GM18909 (cell line): ENCODE measurements around the gene CTRL.

Source experiments
- ATAC-seq: cut with Tn5 transposase; IDR thresholded peaks from one replicate; pipeline ENCODE4 v1.9.1; 2021; ENCODE audit warnings: mild to moderate bottlenecking; ENCODE audit not compliant: unreplicated experiment, poor library complexity

Gene CTRL

DNA sequence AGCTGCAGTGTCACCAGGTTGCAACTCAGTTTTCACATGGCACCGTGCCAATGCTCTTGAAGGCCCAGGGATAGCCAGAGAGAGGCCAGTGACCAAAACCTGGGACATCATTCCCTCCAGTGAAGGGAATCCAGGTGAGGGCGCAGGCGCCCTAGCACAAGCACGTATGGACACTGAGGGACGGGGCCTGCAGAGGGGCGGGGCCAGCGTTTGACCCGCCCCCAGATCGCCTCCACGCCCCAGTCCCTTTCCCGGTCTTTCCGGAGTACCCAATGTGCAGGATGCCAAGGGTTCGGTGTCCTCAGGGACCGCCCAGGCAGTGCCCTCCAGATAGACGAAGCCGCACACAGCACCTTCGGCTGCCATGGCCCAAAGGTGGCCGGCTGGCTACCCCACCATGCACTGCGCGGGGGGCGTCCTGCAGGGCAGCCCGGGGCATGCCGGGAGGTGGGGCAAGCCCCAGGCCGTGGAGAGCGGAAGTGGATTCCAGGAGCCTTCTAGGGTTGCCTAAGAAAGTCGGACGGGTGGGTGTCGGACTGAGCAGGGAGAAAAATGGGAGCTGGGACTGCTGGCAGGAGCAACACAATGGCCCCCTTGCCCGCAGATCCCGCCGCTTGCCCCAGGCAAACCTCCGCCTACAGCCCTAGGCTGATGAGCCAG, 32.1 kb upstream of the CTRL start:
- no peak for ATAC-seq

DNA sequence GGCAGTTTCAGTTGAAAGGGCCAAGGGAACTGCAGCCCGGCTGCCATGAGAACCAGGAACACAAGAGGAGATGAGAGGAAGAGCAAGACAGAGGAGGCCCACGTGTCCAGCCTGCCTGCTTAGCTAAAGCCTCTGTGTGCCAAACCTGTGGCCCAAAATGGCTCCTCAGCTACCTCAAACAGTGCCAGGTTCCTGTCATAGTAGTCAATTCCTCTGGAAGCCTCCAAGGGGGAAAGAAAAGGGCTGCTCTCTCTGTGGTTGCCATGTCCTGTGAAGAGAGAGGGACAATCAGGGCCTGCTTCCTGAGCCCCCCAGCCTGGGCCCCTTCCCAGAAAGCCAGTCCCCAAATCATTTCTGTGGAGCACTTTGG, 31.6 kb upstream of the CTRL start:
- no peak for ATAC-seq

DNA sequence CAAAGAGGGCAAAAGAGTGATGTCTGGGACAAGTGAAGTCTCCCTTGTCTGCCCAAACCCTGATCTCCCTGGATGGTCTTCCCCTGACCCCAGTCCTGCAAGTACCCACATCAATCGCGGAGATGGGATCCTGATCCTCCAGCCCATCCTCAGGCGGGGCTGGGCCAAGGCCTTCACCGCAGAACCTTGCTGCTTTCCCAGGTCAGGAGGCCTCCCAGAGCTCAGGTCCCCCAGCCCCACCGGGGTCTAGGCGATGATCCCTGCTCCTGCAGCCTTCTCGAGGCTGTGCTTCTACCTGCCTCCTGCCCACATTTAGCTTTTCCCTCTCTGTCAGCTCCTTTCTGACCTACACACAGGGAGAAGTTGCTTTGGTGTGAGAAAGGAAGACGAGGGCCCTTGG, 30.5 kb upstream of the CTRL start:
- no peak for ATAC-seq

DNA sequence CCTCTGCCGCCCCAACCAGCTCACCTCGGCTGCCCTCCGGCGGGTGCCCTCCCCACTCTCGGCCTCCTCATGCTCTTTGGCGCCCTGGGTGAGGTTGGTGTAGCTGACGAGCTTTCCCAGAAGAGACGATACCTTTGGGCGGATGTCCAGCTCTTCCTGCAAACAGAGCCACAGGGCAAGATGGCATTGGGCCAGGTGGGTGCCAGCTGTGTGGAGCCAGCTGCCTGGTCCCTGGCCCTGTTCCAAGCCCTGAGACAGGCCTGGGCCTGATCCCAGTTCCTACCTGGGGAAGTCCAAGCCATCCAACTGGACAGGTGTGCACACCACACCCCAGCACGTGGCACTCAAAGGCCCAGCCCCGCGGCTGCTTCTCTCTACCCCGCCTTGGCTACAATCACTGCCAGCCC, 29.9 kb upstream of the CTRL start:
- no peak for ATAC-seq

DNA sequence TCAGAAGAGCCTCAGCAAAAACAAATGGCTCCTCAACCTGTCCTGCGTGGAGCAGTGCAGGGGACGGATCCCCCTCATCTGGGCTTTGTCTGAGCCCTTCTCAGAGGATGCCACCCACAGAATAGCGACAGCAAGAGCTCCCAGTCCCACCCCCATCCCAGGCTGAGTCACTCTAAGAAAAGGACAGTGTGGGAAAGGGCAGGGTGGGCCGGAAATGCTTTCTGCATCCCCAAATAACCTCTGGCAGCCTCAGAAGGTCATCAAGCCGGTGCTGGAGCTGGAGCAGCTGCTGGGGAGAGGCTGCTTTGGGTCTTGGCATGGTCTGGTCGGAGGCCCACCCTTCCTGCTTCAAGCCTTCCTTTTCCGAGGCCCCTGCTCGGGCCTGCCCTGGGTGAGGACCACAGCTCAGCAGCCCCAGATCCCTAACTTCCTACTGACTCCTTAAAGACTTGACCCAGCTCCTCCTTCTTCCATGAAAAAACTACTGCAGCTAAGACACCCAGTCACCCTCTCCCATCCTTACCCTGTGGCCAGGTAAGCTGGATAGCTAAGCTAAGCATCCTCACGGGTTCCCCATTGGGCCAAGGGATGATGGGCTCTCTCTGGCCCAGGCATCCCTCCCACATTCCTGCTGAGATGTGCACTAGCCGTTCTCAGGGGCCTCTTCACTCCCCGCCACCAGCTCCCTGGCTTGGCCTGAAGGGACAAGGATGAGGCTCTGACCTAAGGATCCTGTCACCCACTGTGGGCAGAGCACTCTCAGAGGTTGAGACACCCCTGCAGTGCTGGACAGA, 28.1 kb upstream of the CTRL start:
- no peak for ATAC-seq

DNA sequence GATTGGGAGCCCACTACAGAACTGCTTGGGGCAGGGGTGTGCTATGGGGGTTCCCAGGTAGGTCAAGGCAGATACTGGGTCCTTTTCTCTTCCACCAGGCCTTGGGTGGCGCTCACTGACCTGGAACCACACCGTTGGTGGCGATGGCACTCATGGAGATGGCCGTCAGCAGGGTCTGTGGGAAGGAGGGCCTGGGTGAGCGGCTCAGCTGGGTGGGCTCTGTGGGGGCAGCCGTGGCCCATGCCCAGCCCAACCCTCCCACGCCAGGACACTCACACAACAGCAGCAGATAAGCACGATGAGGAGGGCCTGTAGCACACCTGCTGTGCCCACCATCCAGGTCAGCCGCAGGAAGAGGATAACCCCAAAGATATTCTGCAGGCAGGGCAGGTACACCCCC, 26.0 kb upstream of the CTRL start:
- ATAC-seq, result no peak

DNA sequence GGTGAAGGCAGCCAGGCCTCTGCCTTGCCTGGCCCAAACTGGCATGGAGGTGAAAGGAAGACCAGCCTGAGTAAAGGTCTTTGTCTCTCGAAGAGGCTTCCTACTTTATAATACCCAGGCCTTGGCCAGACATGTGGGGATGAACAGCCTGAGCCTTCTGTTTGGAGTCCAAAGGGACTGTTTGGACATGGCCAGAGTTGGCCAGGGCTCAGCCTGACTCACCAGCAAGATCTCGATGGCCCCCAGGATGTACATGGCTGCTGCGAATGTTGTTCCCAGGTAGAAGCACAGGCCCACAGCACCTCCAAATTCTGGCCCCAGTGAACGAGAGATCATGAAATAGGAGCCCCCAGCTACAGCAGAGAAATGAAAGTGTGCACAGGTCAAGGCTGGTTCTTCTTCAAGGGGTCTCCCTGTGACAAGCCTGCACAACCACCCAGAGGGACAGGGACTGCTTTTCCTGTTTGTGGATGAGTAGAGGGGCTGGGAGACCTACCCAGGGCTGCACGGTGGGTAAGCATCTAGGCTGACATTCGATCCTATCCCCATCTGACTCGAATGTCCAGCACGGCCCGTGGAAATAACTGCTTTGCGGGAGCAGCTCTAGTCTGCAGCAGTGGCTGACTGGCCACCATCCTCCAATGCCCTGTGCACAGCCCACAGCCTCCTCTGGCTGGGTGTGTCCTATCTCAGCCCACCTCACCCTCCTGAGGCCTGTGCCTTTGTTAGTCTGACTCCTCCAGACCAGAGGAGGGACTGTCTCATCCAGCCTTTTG, 22.9 kb upstream of the CTRL start:
- ATAC-seq, result no peak

DNA sequence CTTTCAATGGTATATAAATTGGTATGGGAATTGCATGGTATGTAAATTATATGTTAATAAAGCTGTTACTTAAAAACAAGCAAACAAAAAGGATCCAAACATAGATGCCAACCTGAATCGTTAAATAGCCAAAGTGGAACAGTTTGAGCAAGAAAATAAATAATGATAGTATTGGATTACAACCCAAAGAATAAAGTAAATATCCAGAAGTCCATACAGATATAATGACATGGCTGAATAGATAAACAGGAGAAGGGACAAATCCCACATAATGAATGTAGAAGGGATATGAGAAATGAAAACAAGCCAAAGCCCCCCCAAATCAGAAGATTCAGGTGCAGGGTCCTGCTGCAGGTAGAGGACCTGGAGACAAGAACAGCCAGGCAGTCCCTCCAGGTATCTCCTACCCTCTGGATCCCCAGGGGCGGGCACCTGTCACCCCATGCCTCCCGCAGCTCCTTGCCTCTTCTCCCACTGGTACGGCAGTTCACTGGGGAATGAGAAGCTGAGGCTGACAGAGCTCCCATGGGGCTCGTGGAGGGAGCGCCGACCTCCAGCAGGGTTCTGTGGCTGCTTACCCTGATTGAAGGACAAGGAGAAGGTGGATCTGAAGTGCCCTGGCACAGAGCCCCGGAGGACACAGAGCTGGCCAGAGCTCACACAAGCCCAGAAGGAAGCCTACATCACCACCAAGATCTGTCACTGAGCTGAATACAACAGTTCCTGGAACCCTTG, 22.1 kb upstream of the CTRL start:
- no peak for ATAC-seq

DNA sequence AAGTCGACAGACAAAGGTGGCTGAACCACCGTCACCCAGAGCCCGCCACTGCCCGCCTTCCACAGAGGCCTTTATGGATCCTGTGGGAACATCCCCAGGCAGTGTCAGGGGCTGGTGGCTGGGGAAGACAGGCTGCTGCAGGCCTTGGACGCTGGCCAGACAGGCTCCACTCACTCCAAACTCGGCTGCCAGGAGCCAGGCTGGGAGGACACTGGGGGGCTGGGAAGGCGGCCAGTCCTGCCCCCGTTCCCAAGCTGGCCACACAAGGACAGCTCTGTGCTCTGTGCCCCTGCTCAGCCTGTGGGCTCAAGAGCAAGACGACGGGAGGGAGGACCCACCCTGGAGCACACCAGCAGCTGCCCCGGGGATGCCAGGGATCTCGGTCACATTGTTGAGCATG, 19.8 kb upstream of the CTRL start:
- no peak for ATAC-seq

DNA sequence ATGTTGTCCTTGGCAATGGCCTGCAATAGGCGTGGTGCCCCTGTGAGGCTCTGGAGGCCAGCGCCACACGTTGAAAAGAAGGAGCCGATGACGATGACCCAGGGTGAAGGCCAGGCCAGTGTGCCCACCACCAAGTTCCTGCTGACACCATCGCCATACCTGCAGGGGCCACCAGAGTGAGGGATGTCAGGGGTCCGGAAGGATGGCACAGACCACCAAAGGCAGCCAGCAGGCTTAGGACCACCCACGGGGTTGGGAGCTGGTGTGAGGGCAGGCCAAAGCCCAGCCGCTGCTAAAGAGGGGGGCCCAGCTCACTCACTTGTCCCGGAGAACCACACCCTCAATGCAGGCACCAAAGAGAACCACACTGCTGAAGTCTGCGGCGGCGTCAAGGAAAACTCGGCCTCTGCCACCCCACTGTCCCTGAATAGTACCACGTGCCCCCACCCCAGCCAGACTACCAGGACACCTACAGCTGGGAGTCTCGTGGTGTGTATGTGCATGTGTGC, 18.7 kb upstream of the CTRL start:
- no peak for ATAC-seq

DNA sequence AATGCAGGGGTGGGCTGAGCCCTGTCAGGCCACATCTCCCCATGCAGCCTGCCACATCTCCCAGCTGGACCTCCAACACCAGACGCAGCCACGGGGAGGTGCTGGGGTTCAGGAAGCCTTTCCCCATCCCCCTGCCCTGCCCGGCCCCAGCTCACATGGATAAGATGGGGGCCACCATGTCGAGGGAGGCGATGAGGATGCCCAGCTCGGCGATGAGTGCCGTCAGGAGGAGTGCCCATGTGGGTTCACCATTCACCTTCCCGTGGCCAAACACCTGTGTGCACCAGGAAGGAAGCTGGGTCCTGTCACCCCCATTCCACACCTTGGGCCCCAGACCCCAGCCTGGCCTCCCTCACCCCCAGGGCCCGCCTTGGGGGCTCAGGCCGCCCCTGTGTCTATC, 18.0 kb upstream of the CTRL start:
- no peak for ATAC-seq

DNA sequence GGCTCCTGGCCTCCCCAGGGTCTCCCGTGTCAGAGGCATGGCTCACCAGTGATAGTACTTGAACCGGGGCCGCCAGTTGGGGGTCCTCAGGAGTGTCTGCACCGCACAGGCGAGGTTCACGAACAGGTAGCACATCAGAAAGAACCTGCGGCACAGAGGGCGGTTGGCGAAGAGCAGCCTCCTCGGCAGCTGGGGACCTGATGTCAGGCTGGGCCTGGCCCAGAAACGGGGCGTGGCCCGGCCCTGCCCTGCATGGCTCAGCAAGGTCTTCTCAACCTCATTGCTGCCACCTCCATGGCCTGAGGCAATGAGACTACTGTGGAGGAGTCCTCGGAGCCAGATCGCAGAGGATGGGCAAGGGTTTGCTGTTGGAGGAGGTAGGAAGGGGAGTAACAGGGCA, 16.4 kb upstream of the CTRL start:
- ATAC-seq, result no peak

DNA sequence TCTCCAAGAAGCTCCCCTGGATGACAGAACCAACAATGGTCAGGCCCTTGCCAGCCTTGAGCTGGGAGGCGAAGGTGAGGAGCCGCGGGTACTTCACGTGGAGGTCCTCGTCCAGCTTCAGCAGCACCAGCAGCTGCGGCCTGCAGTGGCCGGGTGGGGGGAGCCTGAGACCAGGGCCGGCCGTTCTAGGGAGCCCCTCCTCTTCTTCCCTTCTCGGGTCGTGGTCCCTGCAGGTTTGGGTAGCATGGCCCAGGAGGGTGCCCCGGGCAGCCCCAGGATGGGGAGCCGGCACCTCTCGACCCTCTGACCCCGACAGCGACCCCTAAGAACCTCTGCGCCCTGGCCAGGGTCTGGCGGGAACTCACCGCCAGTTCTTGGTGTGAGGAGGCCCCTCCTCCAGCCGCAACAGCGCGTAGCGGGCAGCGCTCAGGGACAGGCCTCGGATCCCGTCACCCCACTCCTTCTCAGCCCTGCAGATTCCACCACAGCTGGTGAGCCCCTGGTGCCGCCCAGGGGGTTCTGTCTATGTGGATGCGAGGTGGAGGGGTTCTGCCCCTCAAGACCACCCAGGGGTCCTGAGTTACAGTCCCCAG, 15.4 kb upstream of the CTRL start:
- ATAC-seq, result no peak

DNA sequence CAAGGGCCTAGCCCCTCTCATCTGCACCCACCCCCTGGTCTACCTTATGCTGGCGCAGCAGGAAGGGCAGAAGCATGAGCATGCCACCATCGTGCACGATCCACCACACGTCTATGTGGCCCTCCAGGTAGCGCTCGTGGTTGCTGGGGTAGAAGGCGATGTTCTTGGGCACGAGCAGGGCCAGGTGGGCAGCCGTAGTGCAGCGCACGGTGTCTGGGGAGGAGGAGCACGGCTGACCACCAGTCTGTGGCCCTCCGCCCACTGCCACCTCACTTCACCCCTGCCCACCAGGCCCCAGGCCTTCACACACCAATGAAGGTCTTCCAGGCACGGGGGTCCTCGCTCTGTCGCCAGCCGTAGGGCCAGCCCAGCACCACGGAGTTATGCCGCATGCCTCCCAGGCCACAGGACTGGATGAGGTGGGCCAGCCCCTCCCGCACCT, 14.5 kb upstream of the CTRL start:
- no peak for ATAC-seq

DNA sequence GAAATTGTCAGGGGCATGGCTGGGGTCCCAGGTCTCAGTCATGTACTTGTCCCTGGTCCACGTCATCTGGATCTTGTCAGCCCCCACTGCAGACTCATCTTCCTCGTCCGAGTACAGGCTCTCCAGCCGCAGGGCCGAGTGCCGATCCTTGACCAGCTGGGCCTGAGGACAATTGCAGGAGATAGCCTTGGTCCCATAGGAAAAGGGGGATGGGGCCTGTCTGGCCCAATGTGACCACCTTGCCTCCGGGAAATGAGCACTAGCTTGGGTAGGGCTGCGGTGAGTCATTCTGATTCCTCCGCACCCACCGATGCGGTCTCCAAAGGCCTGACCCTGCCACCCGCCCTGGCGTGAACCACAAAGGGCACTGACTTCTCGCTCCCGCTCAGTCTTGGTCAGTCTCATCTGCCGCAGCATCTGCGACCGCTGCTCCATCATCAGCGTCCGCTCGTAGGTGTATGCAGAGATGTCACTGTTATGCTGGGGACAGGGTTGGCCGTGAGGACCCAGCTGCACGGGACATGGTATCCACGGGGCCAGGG, 13.8 kb upstream of the CTRL start:
- ATAC-seq, result no peak

DNA sequence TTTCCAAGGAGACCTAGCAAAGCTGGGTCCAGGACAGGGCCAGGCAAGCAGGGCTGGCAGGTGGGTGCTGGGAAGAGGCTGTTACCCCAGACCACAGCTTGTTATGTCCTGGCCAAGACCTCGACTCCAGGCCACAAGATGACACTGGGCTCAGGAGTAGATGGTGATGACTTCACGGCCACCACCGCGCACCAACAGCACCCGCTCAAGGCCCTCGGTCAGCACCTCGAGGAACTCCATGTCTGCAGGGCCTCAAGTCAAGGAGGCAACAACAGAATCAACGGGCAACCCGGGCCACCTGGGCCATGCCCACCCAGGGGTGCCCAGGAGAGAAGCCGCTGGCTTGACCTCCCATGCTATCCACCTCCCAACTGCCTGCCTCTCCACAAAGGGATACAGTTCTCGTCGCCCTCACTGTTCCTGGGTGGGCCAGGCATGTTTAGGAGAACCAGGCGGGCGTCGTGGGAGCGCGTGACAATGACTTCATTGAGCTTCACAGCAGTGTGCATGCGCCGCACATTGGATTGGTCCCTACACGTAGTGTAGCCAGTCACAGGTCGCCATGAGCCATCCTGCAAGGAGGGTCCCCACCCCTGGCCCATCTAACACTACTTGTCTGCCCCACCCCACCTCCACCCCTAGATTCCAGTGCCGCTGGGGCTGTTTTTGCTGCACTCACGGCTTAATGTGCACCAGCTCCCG, 13.2 kb upstream of the CTRL start:
- no peak for ATAC-seq

DNA sequence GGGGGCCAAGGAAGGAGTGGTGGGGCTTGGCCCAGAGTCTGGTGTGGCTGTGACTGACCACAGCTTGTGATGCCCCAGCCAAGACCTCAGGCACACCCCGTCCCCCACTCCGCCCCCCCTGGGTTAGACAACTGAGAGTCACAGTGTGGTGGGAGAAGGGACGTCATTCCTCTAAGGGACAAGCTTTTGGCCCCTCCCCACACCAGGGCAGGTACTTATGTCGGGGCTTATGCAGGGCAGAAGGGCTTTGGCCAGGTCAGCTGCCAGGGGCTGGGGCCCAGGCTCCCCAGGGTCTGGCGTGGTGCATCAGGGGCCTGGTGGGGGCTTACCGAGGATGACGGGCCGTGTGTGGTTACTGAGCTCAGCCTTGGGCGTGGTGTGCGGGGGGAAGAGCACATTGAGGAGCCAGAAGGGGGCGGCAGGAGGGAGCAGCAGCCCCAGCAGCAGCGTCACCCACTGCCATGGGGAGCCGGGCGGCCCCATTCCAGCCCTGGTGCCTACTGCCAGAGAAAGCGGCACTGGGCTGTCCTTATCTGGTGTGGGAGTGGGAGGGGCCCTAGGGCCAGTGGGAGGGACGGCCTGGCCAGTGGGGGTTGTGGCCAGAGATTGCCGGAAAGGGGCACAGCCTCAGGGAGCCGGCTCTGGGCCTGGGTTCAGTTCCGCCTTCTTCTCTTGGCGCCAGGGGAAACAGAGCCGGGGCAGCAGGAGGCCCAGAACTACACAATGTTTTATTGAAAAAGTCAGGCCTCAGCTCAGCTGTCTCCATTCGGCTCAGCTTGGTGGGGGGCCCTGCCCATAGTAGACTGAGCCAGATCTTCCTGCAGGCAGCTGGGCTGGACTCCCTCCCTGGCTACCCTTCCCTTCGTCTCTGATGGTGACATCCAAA, 12.2 kb upstream of the CTRL start, which contains the start of gene LCAT:
Gene LCAT, minus strand, starts transcription at position 502 of the 886 bp plus-strand sequence. Its CDS starts 19 bp downstream, at position 483.
- no peak for ATAC-seq

DNA sequence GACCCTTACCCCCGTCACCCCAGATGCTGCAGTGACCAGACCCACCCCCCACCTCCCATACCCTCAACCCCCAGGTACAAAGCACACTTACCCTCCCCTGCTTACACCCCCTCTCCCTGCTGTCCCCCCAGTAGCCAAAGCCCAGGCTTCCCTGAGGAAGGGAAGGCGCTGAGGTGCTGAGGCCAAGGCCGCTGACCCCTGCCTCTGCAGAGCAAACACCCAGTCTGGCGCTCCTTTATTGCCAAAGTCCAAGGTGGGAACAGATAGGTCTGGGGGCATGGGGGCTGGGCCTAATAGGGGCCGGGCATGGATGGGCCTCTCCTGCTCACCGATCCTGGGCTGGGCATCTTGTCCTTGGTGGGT, 11.6 kb upstream of the CTRL start:
- no peak for ATAC-seq
